OCI-M2 (cell line): ENCODE results near the gene TSFM.

ENCODE experiments used
- DNase-seq: peaks from one replicate; lab custom pipeline; 2025; ENCODE audit not compliant: unreplicated experiment; lab: John Stamatoyannopoulos, UW

The TSFM gene

GRCh38 chr12:57777911-57778310 lies 4.7 kb upstream of the TSFM start:
- DNase-seq: no peak

DNA sequence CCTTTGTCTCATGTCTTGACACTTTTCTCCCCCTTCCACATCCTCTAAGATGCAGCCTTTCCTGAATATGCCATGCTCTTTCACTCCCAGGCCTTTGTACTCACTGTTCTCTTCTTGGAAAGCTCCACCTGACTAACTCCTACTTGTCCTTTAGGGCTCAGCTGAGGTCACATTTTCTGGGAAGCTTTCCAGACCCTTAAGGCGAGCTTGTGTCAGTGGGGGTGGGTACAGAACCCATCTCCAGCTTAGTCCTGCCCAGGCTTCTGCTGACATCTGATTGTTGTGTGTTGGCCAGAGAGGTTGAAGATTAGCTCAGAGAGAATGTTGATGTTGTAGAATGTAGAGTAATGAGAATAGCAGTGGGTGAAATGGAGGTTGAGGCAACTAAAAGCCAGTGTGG lies 2.9 kb upstream of the TSFM start:
- no peak for DNase-seq

DNA sequence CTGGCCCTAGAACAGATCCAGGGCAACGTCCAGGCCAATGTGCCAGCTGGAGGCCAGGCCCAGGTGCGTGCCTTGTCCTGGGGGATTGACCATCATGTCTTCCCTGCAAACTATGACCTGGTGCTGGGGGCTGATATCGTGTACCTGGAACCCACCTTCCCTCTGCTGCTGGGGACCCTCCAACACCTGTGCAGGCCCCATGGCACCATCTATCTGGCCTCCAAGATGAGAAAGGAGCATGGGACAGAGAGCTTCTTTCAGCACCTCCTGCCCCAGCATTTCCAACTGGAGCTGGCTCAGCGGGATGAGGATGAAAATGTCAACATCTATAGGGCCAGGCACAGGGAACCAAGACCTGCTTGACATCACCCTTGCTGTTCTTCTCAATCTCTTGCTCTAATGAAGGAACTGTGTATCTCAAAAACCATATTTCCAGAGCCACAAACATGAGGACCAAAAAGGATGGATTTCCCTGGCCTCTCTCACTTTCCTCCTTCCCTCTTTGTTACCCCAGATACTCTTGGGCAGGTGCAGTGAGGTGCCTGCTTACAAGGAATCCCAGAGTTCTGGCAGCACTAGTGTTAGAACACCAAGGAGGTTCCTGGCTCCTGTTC lies 2.2 kb upstream of the TSFM start:
- DNase-seq: no peak

- DNase-seq: no peak
Measured at GRCh38 chr12:57781244-57781643, 1.3 kb upstream of the TSFM start.

DNA sequence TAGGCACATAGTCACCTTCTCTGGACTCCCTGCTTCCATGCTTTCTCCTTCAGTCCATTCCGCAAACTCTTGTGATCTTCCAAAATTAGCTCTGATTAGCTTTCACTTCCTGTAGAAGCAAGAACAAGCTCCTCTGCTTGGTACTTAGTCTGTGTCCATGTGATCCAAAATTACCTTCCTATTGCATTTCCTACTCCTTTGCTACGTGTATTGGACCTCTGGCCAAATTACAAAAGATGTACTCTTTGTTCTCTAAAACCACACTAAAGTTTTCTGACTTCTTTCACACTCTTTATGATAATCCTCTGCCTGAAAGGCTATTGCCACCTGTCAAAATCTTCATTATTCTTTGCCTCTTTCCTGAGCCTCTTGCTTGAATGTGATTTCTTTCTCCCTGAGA lies 786 bp upstream of the TSFM start:
- no peak for DNase-seq

DNA sequence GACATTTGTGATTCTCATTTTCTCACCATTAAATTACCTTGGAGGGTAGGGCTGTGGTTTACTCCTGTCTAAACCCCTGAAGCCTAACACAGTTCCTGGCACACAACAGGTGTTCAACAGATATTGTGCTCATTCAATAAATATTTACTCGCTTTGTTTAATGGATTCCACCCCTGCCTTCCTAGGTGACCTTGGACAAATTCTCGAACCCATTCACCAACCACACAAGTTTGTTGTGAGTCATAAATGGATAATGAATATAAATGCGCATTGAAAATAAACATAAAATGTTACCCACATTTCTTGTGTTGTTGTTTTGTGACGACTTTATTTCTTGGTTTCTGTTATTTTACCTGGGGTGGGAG lies 362 bp upstream of the TSFM start:
- DNase-seq: no peak

- no peak for DNase-seq
Measured at GRCh38 chr12:57783466-57783801, 847 bp downstream of the TSFM start.

GRCh38 chr12:57783861-57784260 lies 1.3 kb downstream of the TSFM start:
- DNase-seq: no peak

DNA sequence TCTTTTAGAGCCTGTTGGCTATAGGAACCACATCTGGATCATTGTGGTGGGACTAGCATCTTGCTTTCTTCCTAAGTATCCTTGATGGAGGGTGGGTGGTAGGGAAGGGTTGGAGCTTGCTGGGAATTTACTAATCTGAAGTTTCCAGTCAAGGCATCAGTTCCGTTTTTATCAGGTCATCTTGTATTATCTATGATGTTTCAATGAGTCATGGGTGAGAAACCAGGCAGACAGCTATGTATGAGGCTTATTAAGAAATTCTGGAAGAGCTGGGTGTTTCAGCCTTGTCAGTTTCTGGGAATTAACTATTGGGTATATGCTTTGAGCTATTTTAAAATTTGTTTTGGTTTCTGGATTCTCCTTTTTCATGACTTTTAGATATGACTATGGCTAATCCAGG lies 11.3 kb downstream of the TSFM start:
- DNase-seq: no peak

GRCh38 chr12:57795354-57795753 lies 12.8 kb downstream of the TSFM start:
- no peak for DNase-seq

- DNase-seq: no peak
Measured at GRCh38 chr12:57796996-57797395, 14.4 kb downstream of the TSFM start.

- DNase-seq: no peak
Measured at GRCh38 chr12:57797933-57798332, 15.3 kb downstream of the TSFM start.

DNA sequence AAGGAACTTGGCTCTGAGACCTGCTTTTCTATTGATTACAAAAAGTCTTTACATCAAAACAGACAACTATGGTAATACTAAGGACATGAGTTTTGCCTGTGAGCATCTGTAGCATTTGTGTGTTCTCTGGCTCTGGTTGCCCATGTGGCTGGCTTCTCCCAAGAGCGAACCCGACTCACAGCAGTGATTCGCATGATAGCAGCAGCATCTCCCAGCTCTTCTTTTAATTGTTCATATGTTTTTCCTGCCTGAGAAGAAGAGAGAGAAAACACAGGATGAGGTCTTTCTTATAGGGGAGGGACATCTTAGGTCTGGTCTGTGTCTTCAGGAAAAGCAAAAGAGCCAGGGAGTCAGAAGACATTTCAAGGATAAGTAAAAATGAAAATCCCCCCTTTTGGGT lies 18.4 kb downstream of the TSFM start:
- DNase-seq: no peak

GRCh38 chr12:57802607-57803006 lies 20.0 kb downstream of the TSFM start:
- no peak for DNase-seq

- no peak for DNase-seq
Measured at GRCh38 chr12:57803319-57803893, 20.8 kb downstream of the TSFM start.

DNA sequence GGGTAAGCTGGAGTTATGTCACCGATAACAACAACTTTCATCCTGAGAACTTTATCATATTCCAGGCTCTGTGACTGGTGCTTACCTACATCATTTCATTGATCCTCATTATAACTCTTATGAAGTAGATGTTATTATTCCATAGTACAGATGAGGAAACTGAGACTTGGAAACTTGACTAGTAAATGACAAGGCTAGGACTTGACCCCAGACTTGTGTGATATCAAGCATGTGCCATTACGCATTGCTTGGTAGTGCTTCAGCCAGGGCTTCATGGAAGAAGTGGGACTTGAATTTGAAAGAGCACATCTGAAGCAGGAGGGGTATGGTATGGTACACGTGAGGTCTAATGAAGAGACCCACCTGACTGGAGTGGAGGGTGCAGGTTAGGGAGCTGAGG lies 24.1 kb downstream of the TSFM start:
- DNase-seq: no peak

GRCh38 chr12:57807285-57807684 lies 24.7 kb downstream of the TSFM start:
- DNase-seq: no peak

GRCh38 chr12:57808351-57808750 lies 25.8 kb downstream of the TSFM start:
- no peak for DNase-seq

DNA sequence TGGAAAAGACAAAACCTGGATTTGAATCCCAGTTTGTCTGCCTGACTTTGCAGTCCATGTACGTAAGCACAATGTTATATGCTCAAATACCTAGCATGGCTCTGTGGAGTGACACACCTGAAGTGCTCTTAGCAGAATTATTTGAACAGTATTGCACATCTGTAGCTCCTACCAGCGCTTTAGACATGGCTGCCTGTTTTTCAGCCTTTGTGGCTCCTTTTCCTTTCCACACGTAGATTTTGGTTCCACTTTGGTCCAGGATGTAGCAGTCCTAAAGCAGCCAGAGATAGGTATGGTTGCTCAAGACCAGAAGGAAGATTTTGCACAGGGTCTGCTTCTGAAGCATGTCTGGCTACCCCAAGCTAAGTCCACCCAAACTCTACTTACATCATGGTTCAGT lies 26.8 kb downstream of the TSFM start:
- no peak for DNase-seq

GRCh38 chr12:57810450-57810849 lies 27.9 kb downstream of the TSFM start:
- no peak for DNase-seq

- DNase-seq: no peak
Measured at GRCh38 chr12:57811028-57811755, 28.6 kb downstream of the TSFM start.

GRCh38 chr12:57813111-57813970 lies 30.8 kb downstream of the TSFM start:
- DNase-seq: no peak
